Glutamatergic neuron (in vitro differentiated cells): ENCODE results near the gene FAM219B. TPM values are rescaled to one million over a fixed set of nuclear protein-coding genes. Genes with fewer than 3 reads are reported as not detected.

Source experiments
- DNase-seq: peaks from one replicate; pipeline ENCODE4 v3.0.0; 2022
- H3K27ac Mint-ChIP-seq: one replicate; pipeline ENCODE4 v1.8.0; 2020; ENCODE audit warnings: mild to moderate bottlenecking, mixed read lengths, inconsistent platforms; ENCODE audit not compliant: unreplicated experiment
- H3K27me3 Mint-ChIP-seq: one replicate; pipeline ENCODE4 v1.8.0; 2020; ENCODE audit warnings: mild to moderate bottlenecking, moderate library complexity, mixed read lengths, inconsistent platforms; ENCODE audit not compliant: unreplicated experiment
- H3K36me3 Mint-ChIP-seq: one replicate; pipeline ENCODE4 v1.8.0; 2020; ENCODE audit warnings: mild to moderate bottlenecking, mixed read lengths, inconsistent platforms; ENCODE audit not compliant: unreplicated experiment
- H3K4me1 Mint-ChIP-seq: one replicate; pipeline ENCODE4 v1.8.0; 2020; ENCODE audit warnings: mild to moderate bottlenecking, low read depth, mixed read lengths, inconsistent platforms; ENCODE audit not compliant: unreplicated experiment
- H3K4me3 Mint-ChIP-seq: one replicate; pipeline ENCODE4 v1.8.0; 2020; ENCODE audit warnings: mild to moderate bottlenecking, mixed read lengths, inconsistent platforms; ENCODE audit not compliant: unreplicated experiment
- H3K9me3 Mint-ChIP-seq: one replicate; pipeline ENCODE4 v1.8.0; 2020; ENCODE audit warnings: mild to moderate bottlenecking, moderate library complexity, mixed read lengths, inconsistent platforms; ENCODE audit not compliant: unreplicated experiment
- total RNA-seq: library from RNA; stranded (reverse); fragmentation: NEBNext Ultra II Directional; extraction: Animal tissue kit (Norgen Biotek cat#: 25700); gene quantifications from one replicate; pipeline ENCODE4 v1.2.1, GENCODE V29; 2021; ENCODE audit not compliant: unreplicated experiment
- TF ChIP-seq, protein P1 (sequence below): fragments of 200-600 bp; sonication (generic); IDR thresholded peaks from one replicate; pipeline ENCODE4 v1.5.0; 2021; ENCODE audit not compliant: partially characterized antibody, unreplicated experiment

The FAM219B gene
- total RNA-seq, 1 donor from 2014 or later, result 171 TPM

DNA sequence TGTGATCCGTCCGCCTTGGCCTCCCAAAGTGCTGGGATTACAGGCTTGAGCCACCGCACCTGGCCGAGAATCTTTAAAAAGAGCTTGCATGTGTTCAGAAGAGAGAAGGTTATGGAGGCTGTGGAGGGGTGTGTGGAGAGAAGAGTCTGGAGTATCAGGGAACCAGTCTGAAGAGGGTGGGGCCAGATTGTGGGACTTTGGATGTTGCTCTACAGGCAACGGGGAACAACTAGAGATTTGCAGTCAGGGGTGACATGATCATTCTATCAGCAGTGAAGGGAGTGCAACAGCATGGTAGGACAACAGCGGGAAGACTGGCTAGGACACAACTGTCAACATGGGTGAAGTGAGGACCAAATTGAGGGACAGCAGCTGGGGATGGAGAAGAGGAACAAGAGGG is 42.4 kb downstream of the FAM219B start:
- peaks cover 4% of the 10 kb centered on the region for H3K9me3 Mint-ChIP-seq
- H3K27ac Mint-ChIP-seq, result no peak overlapping the region
- no peak for DNase-seq
- peak overlapping the region; percentile 47 for H3K4me3 Mint-ChIP-seq
- peaks cover 2% of the 10 kb centered on the region for H3K4me1 Mint-ChIP-seq
- peaks cover 8% of the 10 kb centered on the region for H3K36me3 Mint-ChIP-seq
- H3K27me3 Mint-ChIP-seq, result peaks cover 4% of the 10 kb centered on the region
- TF ChIP-seq, protein P1, sequence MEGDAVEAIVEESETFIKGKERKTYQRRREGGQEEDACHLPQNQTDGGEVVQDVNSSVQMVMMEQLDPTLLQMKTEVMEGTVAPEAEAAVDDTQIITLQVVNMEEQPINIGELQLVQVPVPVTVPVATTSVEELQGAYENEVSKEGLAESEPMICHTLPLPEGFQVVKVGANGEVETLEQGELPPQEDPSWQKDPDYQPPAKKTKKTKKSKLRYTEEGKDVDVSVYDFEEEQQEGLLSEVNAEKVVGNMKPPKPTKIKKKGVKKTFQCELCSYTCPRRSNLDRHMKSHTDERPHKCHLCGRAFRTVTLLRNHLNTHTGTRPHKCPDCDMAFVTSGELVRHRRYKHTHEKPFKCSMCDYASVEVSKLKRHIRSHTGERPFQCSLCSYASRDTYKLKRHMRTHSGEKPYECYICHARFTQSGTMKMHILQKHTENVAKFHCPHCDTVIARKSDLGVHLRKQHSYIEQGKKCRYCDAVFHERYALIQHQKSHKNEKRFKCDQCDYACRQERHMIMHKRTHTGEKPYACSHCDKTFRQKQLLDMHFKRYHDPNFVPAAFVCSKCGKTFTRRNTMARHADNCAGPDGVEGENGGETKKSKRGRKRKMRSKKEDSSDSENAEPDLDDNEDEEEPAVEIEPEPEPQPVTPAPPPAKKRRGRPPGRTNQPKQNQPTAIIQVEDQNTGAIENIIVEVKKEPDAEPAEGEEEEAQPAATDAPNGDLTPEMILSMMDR, result no peak

DNA sequence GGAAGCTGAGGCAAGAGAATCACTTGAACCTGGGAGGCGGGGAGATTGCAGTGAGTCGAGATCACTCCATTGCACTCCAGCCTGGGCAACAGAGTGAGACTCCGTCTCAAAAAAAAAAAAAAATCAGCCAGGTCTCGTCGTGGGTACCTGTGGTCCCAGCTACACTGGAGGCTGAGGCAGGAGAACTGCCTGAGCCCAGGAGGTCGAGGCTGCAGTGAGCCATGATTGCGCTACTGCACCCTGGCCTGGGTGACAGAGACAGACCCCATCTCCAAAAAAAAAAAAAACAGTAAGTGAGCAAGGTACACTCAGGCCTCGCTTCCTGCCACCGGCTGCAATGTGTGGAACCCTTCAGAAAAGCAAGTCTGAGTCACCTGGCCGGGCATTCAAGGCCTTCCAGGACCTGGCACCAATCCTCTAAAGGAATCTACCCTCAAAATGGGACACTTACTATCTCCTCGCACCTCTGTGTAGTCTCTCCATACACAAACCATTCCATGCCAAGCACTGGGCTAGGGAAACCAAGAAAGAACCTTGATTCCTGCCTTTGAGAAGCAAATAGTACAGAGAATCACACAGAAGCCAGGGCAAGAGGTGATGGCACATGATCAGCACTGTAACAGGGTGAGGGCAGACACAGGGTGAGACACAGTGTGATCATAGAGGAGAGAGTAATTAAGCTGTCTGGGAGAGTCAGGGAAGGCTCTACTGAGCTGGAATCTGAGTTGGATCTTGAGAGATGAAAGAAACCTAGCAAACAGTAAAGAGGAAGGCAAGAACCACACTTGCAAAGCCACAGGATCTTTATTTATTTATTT is 43.2 kb downstream of the FAM219B start:
- H3K4me3 Mint-ChIP-seq, result no peak overlapping the region
- H3K27ac Mint-ChIP-seq, result no peak overlapping the region
- peaks cover 8% of the 10 kb centered on the region for H3K36me3 Mint-ChIP-seq
- peaks cover 4% of the 10 kb centered on the region for H3K27me3 Mint-ChIP-seq
- DNase-seq, result no peak
- peaks cover 2% of the 10 kb centered on the region for H3K4me1 Mint-ChIP-seq
- TF ChIP-seq, protein P1, result no peak
- H3K9me3 Mint-ChIP-seq, result peaks cover 4% of the 10 kb centered on the region

DNA sequence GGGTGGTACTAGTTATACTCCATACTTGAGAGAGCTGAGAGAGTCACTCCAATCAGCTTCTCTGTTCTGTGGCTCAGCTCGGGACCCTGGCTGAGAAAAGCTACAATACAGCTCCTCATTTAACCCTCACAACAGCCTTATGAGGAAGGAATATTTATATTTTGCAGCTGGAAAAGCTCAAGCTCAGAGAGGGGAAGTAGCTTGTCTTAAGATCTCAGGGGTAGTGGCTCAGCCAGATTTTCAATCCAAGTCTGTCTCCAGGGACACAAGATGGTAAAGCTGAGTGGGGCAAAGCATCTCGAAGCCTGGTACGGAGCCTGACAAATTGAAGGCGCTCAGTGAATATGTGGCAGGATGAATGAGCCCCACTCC is 48.3 kb downstream of the FAM219B start:
- Mint-ChIP-seq H3K9me3 (no peaks in the 10 kb centered on the region), H3K27ac (no peak overlapping the region), H3K36me3 (no peaks in the 10 kb centered on the region), H3K4me3 (no peak overlapping the region), H3K27me3 (peaks cover 1% of the 10 kb centered on the region), H3K4me1 (peaks cover 2% of the 10 kb centered on the region)
- DNase-seq, result no peak
- TF ChIP-seq, protein P1, result no peak

DNA sequence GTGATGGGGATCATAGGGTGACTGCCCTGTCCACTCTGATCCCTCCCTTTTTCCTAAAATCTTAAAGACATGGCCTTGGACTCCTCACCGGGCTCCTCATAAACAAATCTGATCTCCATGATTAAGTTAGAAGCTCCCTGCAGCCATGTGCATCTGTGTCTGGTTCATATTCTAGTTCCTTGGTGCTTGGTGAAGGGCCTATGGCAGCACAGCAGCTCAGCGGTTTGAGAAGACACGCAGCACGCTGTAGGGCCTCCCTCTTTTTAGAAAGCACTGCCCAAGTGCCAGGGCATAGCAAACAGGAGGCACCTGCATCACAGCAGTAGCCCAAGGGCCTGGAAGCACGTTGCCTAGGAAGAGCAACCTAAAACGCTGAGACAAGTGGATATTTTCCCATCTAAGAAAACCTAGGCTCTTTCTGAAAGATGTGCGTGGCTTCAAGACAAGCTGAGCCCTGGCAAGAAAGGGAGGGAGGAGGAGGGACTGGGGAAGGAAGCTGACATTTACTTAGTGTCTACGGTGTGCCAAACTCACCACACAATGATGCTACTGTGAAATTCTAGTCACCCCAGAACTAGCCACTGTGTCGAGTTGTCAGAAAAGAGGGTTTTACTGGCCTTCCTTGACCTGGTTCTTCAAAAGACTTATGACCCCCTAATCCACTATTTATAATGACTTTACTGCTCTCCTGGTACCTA is 48.8 kb downstream of the FAM219B start:
- Mint-ChIP-seq H3K4me1 (peaks cover 3% of the 10 kb centered on the region), H3K36me3 (no peaks in the 10 kb centered on the region), H3K4me3 (no peak overlapping the region), H3K27ac (no peak overlapping the region), H3K9me3 (no peaks in the 10 kb centered on the region), H3K27me3 (peaks cover 4% of the 10 kb centered on the region)
- TF ChIP-seq, protein P1, result no peak
- DNase-seq, result no peak
